Right hindlimb (tissue), 1 donor: ENCODE results near the gene HRH3.

Source experiments
- DNase-seq: peaks from one replicate; pipeline ENCODE4 v3.0.0-alpha.2; 2018

HRH3 gene

DNA sequence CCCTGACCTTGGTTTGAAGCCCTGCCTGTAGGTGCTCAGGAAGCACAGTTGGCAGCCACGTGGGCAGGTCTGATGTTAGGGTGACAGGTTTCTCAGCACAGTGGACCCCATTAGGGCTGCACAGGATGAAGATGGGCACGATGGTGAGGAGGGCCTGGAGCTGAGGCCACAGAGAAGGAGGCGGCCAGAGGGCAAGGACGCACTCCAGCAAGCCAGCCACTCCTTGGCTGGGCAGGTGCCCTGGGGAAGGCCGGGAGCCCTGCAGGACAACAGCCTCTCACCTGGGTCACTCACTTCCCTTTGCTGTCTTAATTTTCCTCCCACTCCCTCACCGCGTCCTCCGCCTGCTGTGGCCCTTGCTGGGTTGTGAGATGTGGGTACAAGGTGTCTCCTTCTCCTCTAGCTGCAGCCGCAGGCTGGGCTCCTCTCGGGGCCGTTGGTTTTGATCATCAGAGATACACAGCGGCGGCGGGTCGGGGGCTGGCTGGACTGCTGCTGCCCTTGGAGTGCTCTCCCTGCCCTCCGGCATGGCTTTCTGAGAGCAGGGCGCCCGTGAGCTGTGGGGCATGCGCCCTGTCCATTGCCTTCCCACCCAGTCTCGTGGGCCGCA lies 23.9 kb upstream of the HRH3 start:
- DNase-seq, result no peak

DNA sequence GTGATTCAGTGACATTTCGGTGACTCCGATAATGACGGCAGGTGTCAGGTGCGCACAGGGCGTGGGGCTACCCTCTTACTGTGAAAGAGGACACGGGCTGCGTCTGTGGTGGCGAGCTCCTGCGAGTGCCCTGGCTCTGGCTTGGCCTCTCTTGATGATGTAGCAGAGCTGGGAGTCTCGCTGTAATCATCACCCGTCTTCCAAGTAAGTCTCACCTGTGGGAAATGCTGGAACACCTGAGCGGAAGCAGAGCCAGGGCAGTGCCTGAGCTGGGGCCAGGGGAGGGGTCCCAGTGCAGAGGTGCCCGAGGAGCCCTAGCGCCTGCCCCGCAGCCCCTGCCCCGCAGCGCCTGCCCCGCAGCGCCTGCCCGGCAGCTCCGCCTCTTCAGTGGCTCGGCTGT lies 23.0 kb upstream of the HRH3 start:
- DNase-seq, result no peak

DNA sequence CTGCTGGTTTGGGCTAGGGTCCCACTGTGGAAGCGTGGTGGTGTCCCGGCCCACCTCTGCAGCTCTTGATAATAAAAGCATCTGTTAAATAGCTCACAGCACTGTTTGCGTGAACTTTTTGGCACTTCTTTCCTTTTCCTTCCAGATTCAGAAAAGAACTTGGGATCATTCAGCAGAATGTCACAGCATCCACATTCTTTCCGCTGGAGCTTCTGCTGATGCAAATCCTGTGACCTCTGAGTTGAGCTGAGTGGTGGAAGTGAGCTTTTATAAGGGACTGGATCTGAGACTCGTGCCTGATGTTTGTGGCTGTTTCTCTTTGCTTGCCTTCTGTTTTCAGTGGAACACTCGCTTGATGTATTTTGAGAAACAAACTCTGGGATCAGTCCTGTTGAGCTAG lies 22.1 kb upstream of the HRH3 start:
- no peak for DNase-seq

DNA sequence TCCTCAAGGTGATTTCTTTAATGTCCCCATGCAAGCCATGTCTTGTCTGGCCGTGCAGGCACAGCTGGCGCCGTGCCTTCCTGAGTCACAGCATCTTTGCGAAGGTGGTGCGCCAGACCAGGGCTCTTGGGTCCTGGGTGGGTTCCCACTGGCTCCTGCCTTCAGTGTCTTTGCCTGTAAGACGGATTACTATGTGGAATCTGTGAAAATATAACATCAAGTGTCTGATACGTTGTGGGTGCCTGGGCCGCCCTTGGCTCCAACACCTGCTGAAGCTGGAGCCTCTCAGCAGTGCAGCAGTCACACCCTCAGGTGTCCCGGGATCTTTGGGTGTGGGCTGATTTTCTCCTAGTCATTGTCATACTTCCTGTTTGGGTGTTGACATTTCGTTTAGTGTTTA lies 21.4 kb upstream of the HRH3 start:
- no peak for DNase-seq

GRCh38 chr20:62240020-62240685 lies 20.1 kb upstream of the HRH3 start:
- DNase-seq, result no peak

DNA sequence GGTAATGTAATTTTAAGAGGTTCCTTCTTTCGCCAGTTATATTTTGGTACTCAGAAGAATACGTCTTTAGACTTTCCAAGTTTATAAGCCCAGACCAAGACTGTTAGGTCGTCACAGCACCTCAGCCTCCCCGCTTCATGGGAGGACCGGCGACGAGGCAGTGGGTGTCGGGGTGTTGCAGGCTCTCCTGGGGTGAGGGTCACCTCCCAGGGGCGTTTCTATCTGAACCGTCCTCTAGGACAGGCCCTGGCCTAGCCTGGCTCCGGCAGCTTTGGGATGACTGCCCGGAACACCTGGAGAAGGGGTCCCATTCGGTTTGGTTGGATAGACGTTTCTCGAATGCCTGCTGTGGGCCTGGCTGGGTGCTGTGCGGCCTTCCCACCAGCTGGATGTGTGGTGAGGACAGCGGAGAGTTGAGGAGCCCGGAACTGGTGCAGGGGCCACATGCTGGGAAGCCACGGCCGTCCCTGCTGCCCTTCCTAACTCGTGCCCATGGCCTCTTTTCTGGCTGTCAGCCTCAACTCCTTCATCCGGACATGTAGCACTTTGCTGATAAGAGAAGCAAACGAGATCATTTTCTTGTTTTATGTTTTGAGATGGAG lies 19.3 kb upstream of the HRH3 start:
- DNase-seq, result no peak

- no peak for DNase-seq
Observed at GRCh38 chr20:62238569-62239277, 18.6 kb upstream of the HRH3 start.

DNA sequence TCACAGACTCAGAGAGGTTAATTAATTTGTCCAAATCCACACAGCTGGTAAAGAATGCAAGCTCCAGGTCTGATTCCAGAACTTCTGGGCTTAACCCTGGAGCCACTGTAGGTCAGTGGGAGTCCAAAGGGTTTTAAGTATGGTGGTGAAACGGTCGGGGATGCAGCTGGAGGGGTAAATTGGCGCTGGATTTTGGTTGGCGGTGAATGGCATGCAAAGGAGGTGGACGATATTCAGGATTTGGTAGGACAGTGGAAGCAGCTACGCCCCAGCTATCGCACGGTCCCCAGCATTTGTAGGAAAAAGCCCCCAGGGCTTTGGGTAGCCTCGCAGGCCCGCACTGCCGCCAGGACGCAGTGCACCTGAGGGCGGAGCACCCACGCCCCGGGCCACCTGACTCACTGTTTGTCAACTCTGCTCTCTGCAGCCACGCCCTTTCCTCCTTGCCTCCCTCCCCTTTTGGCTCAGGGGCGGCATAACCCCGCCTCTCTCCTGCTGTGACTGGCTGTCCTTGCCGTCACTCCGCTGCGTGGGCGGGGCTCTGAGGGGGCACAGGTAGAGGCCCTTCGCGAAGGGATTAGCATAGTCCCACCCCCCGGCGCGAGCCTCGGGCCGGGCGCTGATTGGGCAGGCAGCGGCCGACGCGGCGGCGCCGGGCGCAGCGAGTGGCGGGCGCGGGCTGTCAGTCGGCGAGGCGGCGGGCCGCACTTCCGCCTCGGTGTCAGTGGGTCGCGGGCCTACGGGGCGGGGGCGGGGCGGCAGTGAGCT lies 17.9 kb upstream of the HRH3 start, which contains the start of gene OSBPL2:
OSBPL2 (plus strand) TSS at position 721 of the 768 bp plus-strand sequence. CDS start 17,664 bp downstream, outside the sequence.
- DNase-seq, result peak; percentile 99

GRCh38 chr20:62237514-62237800 lies 17.4 kb upstream of the HRH3 start:
- DNase-seq, result no peak

DNA sequence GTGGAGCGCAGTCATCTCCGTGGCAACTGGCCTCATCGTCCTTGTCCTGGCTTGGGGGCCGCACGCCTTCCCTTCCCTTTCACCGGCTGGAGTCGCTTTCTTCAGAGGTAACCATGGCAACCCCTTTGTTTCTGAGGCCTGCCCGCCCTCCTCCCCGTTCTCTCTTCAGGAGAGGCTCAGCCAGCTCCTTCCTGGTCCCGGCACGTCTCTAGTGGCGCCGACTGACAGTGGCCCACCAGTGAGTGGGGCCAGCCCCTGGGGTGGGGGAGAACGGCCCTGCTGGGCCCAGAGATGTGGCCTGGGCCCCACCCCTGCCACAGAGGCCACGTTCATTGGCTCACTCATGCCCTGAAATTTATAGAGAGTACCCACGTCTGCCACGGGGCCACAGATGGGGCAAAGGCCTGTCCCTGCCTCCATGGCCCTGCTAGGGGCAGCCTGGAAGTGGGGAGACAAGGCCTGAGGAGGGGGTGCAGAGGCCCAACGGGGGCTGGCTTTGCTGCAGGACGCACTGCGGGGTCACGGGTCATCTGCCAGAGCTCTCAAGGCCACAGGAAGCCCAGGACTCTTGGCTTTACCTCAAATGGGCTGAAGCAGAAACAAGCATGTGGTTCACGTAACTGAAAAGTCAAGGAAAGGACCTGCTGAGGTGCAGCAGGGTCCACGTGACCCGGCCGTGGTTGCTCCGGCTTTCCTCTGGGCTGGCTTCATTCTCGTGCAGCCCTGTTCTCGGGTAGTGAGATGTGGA lies 16.9 kb upstream of the HRH3 start:
- no peak for DNase-seq

DNA sequence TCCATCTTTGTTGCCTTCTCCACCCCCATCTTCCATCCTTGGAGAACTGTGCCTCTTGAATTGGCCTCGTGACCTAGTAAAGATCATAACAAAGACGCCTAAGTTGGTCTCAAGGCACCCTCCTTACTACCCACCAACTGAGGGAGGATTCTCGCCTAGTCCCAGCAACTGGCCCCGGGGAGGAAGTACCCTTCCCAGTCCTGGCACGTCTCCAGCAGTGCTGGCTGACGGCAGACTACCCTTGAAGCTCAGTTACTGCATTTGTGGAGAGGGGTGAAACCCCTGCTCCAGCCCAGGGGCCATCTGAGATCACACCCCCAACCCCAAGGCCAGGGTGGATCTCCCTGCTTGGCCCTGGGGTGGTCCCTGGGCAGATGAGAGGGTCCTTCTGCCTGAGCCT lies 16.1 kb upstream of the HRH3 start:
- no peak for DNase-seq

DNA sequence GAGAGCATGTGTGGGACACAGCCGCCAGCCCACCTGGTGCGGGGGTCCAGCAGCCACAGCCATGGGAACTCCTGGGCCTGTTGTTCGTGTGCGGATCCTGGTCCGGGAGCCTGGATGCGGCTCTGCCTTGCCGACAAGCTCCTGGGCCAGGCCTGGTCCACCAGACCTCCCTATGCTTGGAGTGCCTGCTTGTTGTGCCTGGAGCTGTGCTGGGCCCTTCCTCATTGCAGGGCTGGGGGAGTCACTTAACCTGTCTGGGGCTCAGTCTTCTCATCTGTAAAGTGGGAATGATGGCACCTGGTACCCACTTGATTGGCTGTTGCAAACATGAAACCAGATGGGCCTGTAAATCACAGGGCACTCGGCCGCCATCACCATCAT lies 15.7 kb upstream of the HRH3 start:
- DNase-seq, result no peak

GRCh38 chr20:62235001-62235776 lies 15.1 kb upstream of the HRH3 start:
- DNase-seq, result no peak

DNA sequence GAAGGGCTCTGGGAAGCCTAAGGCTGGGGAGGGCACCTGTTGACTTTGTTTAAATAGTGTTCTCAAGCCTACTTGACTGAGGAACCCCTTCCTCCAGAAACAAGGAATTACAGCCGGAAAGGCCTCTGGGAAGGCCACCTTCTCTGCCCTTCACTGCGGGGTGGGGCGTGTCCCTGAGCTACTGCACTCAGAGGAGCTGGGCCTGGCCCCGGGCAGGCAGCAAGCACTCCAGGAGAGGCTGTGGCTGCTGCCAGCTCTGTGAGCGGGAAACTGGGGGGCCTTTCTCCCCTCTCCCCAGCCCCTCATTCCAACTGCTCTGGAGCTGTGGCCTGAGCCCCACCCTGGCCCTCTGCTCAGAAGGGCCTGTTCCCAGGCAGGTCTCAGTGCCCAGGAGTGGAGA lies 14.3 kb upstream of the HRH3 start:
- DNase-seq, result no peak

DNA sequence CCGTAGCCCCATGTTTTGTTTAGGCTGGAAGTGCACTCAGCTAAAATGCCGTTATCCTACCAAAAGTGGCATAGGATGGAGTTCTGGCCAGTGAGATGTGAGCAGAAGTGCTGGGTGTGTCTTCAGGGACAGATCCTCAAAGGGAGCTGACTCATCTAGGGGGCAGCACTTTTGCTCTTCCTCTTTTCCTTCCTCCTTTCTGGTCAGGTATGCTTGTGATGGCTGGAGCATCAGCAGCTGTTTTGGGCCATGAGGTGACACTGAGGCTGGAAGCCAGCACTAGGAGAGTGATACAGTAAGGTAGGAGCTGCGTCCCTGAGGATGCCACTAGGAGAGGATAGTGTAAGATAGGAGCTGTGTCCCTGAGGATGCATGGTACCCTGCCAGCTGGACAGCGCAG lies 13.6 kb upstream of the HRH3 start:
- no peak for DNase-seq

GRCh38 chr20:62232770-62233645 lies 12.9 kb upstream of the HRH3 start:
- no peak for DNase-seq

- no peak for DNase-seq
Observed at GRCh38 chr20:62232194-62232593, 12.1 kb upstream of the HRH3 start.

GRCh38 chr20:62231292-62231691 lies 11.2 kb upstream of the HRH3 start:
- no peak for DNase-seq

- no peak for DNase-seq
Observed at GRCh38 chr20:62230696-62231095, 10.6 kb upstream of the HRH3 start.

- no peak for DNase-seq
Observed at GRCh38 chr20:62230276-62230675, 10.2 kb upstream of the HRH3 start.

- no peak for DNase-seq
Observed at GRCh38 chr20:62229667-62230066, 9.6 kb upstream of the HRH3 start.
